8988T (cell line): ENCODE results near the gene STT3A.
"Not testable (repeated sequence)": the region's sequence is repeated elsewhere in the genome, so short reads cannot be mapped to it uniquely, and the experiment has no call there.

ENCODE experiments used
- DNase-seq: peaks from one replicate; pipeline ENCODE4 v3.0.0; 2011

Gene STT3A

GRCh38 chr11:125592305-125593113, at the start of gene STT3A:
Gene STT3A, plus strand, starts transcription at chr11:125592852. Its CDS starts 3,064 bp downstream, at chr11:125595916.
- DNase-seq: peak; percentile 85

DNA sequence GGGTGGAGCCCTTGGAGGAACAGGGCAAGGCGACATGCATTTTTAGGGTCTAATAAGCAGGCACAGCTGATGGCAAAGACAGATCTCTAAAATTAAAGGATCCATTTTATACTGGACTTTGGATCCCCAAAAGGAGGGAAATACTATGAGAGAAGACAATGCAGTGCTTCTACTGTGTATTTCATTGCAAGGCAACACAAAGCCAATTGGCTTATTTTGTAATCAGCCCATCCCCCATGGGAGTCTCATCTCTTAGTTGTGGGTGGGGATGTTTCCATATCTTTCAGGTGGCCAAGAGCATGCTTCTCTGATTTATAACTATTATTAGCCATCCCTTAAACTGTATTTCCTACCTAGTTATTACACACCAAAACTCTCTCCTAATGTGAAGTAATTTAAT, 41.9 kb upstream of the STT3A start:
- no peak for DNase-seq

DNA sequence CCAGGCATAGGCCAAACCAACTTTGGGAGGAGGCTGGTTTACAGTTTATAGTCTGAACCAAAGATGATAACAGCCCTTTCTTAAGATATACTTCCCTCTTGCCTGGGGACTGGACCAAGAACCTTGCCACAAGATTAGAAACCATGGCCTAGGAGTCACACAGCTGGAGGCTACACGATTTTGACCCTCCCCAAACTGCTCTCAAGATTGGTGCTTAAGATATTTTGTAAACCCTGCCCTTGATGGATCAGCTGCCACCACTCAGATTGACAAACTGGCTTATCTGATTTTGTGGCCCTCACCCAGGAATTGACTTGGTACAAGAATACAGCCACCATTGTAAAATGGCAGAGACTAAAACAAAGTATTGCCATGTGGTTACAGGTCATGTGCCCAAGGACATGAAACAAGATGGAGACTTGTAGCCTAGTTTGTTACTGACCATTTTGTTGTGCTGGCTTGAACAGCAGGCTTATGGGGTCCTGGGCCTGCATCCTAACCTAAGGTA, 40.8 kb upstream of the STT3A start:
- no peak for DNase-seq

- DNase-seq: no peak
These were observed 39.7 kb upstream of the STT3A start for GRCh38 chr11:125552927-125553326.

- DNase-seq: no peak
These were observed 39.3 kb upstream of the STT3A start for GRCh38 chr11:125553357-125553756.

DNA sequence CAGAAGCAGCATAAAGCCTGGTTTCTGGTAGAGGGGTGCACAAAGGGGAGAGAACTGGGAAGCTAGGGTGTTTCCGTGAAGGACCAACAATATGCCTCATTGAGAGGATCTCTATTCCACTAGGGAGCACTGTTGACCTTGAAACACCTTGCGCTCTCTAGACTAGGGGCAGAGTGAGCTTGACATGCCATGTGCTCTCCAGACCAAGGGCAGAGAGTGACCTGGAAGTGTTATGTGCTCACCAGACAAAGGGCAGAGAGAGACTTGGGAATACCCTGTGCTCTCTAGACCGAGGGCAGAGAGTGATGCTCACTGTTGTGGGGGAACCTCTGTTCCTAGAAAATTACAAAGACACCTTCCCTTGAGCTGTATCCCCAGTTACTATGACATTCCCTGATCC, 38.6 kb upstream of the STT3A start:
- DNase-seq: no peak

GRCh38 chr11:125559888-125560287, 32.8 kb upstream of the STT3A start:
- no peak for DNase-seq

- DNase-seq: no peak
These were observed 30.7 kb upstream of the STT3A start for GRCh38 chr11:125561924-125562323.

DNA sequence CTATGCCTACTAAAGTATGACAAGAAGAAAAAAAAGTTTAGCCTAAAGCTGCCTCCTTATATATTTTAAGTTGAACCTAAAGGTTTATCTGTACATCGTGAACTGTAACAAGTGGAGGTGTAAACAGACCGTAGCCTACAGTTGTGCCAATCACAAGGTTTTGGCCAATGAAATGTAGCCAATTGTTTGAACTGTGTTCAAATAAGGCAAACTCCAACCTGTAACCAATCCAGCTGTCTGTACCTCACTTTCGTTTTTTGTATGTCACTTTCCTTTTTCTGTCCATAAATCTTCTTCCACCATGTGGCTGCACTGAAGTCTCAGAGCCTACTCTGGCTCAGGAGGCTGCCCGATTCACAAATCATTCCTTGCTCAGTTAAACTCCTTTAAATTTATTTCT, 30.2 kb upstream of the STT3A start:
- no peak for DNase-seq

DNA sequence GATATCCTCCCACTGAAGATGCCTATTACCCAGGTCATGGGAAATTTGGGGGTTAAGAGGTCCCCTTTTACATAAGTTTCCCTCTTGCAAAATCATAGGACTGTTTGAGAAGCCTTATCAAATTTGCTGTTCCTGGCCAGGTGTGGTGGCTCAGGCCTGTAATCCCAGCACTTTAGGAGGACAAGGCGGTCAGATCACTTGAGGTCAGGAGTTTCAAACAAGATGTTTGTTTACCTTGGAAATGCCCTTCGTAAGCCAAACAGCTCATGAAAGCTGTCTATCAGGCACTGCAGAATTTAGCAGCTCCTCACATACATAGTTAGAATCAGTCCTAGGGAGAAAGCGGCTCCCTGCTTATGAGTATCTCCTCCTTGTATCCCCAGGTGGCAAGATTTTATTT, 28.3 kb upstream of the STT3A start:
- no peak for DNase-seq

GRCh38 chr11:125566235-125566634, 26.4 kb upstream of the STT3A start:
- DNase-seq: no peak

GRCh38 chr11:125568970-125569914, 23.4 kb upstream of the STT3A start, which contains the start of gene EI24:
Gene EI24, plus strand, starts transcription at chr11:125569477. Its CDS starts 3,051 bp downstream, at chr11:125572528.
- DNase-seq: peak; percentile 71

DNA sequence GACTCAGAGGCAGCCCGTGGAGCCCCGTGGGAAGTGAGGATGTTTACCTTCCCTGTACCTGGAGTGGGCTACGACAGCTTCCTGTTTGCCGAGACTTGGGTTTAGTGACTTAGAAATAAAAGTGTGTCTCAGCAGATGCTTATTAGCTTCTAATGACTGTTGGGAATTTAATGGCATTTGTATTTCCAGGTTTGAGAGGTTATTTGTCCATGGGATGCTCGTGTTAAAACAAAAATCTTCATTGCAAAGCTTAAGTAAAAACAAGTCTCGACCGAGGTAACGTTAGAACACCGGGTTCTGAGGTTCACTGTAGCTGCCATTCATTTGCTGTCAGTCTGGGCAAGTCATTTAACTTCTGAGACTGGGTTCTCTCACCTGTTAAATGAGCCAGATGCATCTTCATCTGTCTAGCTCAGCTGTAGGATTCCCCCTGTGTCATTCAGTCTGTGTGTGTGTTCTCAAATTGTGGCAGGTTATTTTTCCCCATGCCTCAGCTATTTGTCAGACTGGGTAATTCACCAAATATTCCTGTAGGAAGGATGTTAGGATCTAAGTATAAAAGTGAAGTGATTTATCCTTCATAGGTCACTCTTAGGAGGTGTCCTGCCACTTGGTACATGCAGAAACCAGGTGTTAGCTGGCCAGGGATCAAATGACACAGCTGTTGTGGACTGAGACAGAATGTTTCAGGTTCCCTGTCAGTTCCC, 22.6 kb upstream of the STT3A start:
- no peak for DNase-seq

DNA sequence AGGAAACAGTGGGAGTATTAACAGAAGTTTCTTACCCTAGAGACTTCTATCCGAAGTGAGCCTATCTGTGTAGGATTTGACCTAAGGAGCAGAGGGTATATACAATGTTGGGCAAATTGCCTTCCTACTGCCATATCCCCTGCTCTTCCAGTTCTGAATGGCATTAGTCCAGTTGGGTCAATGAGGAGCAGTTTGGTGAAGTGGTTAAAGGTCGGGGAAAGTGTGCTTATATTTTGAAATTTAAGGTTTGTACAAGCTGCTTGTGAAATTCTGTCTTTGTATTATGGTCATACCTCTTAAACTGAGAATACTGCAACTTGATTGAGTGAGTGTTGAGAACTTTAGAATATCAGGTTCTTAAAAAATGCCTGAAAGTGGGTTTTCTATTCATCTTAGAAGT, 21.7 kb upstream of the STT3A start:
- no peak for DNase-seq

DNA sequence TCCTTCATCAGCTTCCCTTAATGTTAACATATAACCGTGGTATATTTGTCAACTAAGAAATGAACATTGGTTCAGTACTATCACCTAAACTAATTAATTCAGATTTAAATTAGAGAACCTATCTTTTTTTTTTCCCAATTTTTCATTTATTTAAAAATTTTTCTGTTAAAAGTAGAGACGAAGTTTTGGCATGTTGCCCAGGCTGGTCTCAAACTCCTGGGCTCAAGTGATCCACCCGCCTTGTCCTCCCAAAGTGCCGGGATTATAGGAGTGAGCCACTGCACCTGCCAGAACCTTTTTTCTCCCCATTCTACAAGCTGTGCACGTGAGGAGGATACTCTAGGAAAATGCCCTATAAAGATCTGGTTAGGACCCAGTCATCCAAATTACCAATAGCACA, 19.7 kb upstream of the STT3A start:
- no peak for DNase-seq

GRCh38 chr11:125577181-125577580, 15.5 kb upstream of the STT3A start:
- DNase-seq: not testable (repeated sequence)

GRCh38 chr11:125578783-125579182, 13.9 kb upstream of the STT3A start:
- no peak for DNase-seq

DNA sequence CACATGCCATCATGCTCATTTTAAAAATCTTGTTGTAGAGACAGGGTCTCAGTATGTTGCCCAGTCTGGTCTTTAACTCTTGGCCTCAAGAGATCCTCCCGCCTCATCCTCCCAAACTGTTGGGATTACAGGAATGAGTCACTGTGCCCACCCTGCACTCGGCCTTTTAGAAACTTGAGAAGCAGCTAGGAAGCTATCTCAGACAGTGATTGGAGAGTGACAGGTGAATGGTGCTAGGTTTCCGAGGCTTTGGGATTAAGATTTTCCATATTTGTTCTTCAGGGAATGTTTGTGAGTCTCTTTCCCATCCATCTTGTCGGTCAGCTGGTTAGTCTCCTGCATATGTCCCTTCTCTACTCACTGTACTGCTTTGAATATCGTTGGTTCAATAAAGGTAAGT, 12.8 kb upstream of the STT3A start:
- no peak for DNase-seq

DNA sequence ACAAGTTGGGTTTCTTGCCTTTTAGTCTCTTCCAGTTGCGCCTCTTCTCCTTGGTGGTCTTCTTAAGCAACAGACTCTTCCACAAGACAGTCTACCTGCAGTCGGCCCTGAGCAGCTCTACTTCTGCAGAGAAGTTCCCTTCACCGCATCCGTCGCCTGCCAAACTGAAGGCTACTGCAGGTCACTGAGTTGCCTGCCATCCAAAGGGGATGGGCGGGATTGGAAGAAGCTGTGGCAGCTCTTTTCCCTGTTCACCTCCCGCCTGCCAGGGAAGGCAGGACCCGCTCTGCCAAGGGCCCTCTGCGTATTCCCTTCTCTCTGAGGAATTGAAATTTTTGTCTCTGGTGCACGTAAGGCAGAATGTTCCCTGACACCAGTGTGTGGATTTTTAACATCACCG, 9.2 kb upstream of the STT3A start:
- DNase-seq: no peak

DNA sequence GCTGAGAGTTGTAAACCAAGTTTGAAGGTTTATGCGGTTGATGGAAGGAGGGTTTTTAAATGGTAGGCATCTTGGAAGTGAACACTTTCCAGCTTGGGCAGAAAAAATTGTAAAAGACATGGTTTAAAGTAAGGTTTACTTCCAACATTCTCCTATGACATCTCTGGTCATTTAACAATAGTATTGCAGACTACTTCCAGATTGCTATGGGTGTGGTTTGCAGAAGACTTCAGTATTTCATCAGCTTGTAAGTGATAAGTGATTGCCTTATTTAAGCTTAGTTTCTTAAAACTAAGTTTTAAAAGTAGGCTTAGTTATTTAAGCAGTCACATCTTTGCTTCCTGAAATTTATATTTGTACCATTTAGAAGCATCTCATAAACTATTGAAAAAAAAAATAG, 7.2 kb upstream of the STT3A start:
- no peak for DNase-seq

- DNase-seq: no peak
These were observed 6.0 kb upstream of the STT3A start for GRCh38 chr11:125586623-125587022.

DNA sequence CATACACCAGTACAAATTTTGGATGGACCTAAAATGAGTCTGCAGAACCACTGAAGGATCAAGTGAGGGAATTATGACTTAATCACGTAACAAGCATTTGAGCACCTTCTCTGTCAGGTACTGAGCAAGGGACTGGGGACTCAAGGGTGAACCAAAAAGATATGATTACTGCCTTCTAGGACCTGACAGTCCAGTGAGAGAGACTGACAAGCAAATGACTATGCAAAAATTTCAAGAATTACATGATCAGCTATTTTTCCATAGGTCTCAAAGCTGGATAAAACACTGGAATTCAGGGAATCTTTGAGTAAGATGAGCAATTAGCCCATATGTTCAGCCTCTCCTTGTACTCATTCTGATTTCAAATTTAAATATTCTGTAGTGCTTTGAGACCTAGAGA, 5.2 kb upstream of the STT3A start:
- no peak for DNase-seq

DNA sequence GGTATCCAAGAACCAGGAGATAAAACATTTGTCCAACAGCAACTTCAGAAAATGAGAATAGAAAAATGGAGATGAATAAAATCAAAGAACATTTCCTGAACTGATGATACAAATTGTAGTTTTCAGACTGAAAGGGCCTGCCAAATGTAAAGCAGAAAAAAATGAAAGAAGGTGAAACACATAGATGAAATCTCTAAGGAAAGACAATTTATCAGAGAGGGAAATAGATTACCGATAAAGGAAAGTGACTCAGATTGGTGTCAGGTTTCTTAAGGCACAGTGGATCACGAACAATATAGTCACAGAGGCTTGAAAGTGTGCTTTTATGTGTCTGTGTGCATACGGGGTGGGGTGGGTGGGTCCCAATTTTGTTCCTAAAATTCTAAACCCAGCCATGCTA, 4.1 kb upstream of the STT3A start:
- DNase-seq: no peak
